Adrenal gland (tissue), 12 donors: Measurements from ENCODE around the gene INPP4B. TPM values are rescaled to one million over a fixed set of nuclear protein-coding genes. Genes with fewer than 3 reads are reported as not detected.
A peak's percentile ranks its signal among the peaks of the same experiment; 100 is the strongest.

Experiments
- DNase-seq, 7 donors: peaks; one replicate each; pipeline ENCODE4 v3.0.0-alpha.2; 2019 to 2020
- H3K27ac ChIP-seq, 5 donors: fragments of 200-600 bp; sonication (generic) in 4 of 5; 1 replicate in 3 of 5; 2 replicates in 2 of 5; pipeline versions ENCODE4 v1.5.1 to v1.8.0; 2016 to 2020; ENCODE audit warnings: mild to moderate bottlenecking in 1 of 5
- H3K27me3 ChIP-seq: fragments of 200-600 bp; 2 replicates; pipeline ENCODE4 v1.8.0; 2021
- H3K36me3 ChIP-seq, 2 donors: fragments of 200-600 bp; replicated peaks in 1 of 2; 1 replicate in 1 of 2; 2 replicates in 1 of 2; pipeline versions ENCODE4 v1.5.1 to v1.8.0; 2018 to 2022
- H3K4me1 ChIP-seq, 2 donors: fragments of 200-600 bp; replicated peaks in 1 of 2; 1 replicate in 1 of 2; 2 replicates in 1 of 2; pipeline versions ENCODE4 v1.5.1 to v1.8.0; 2018 to 2021
- H3K4me3 ChIP-seq, 4 donors: fragments of 200-600 bp; sonication (generic) in 3 of 4; one replicate each; pipeline ENCODE4 v1.5.1; 2016 to 2018
- H3K9me3 ChIP-seq, 3 donors: fragments of 200-600 bp; sonication (generic) in 1 of 3; replicated peaks in 1 of 3; 1 replicate in 2 of 3; 2 replicates in 1 of 3; pipeline versions ENCODE4 v1.5.1 to v1.8.0; 2016 to 2021
- POLR2A ChIP-seq, 2 donors: fragments of 450-650 bp; IDR thresholded peaks; one replicate each; pipeline ENCODE4 v1.6.1; 2017; ENCODE audit warnings: antibody characterized with exemption in 2 of 2, mild to moderate bottlenecking in 2 of 2, moderate library complexity in 1 of 2
- WGBS, 4 donors: extraction: QIAGEN DNeasy Blood & Tissue Kit in 2 of 4; methylation state at CpG; one replicate each; pipeline versions ENCODE4 v1.1.5 to v1.1.7; 2013 to 2017; 5-methylcytosine and 5-hydroxymethylcytosine counted together
- intact Hi-C, 2 donors: fragments of 100-400 bp; cut with DNase I; formaldehyde crosslinking; loops; one replicate each; pipeline versions ENCODE4 v1.14.1 to v1.15.0; 2022 to 2023
- polyA plus RNA-seq, 3 donors: library from polyadenylated mRNA; stranded (reverse); fragments of 200-250 nt in 2 of 3; fragments of 350-450 nt in 1 of 3; fragmentation: Illumina TruSeq in 1 of 3; extraction: RNeasy Lipid Tissue Mini Kit (QIAGEN cat#74804) in 1 of 3; gene quantifications; one replicate each; pipeline ENCODE4 v1.2.3, GENCODE V29; 2013 to 2014
- total RNA-seq, 9 donors: library from RNA; depleted of rRNA in 4 of 9; stranded (reverse); fragments of >200 nt in 4 of 9; fragments of 120-200 nt in 1 of 9; fragmentation: NEBNext Ultra II Directional in 1 of 9; extraction: Animal tissue kit (Norgen Biotek cat#: 25700) in 1 of 9; gene quantifications; one replicate each; pipeline versions ENCODE4 v1.1.0 to v1.2.4, GENCODE V29; 2013 to 2023
- TF ChIP-seq, protein P1 (sequence below), 6 experiments: fragments of 450-650 bp in 4 of 6; fragments of 200-600 bp in 2 of 6; sonication (generic) in 1 of 6; IDR thresholded peaks; 1 replicate in 5 of 6; 2 replicates in 1 of 6; pipeline versions ENCODE4 v1.5.1 to v1.8.0; 2016 to 2021; ENCODE audit warnings: antibody characterized with exemption in 6 of 6, mild to moderate bottlenecking in 2 of 6, moderate library complexity in 1 of 6
- donor health status: healthy with polysubstance abuse.
- donor health status: Bipolar disorder and iron deficiency.
- donor health status: DM: yes; HTN: yes; CAD: no.
- donor health status: DM: no; HTN: no; CAD: no.
- donor health status: DM: no; HTN: no; CAD: no.
- donor health status: DM: yes; HTN: yes; CAD: no.

The INPP4B gene
- total and polyA plus RNA-seq, 12 donors, result 2.2 to 21.6 (median 11.8) TPM

DNA sequence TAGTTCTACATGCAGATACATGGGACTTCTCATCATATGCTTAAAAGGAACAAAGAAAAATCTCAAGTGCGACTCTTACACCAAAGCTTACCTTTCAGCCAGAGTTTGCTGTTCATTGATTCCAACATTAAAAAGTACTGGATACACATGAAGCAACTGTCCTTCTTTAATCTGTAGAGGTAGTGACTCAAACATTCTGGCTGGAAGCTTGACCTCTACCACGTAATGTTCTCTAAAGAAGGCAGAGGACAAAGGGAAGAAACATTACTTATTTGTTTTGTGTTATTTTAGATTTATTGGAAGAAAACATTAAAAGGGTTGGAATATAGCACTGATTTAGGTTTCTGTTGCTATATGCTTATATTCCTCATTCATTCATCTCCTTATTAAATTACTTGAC lies 733.6 kb downstream of the INPP4B start:
- Histone ChIP-seq H3K4me1 (peaks cover 0 to 11% of the 10 kb centered on the region in 2 donors), H3K27ac (no peak overlapping the region), H3K27me3 (no peaks in the 10 kb centered on the region), H3K4me3 (no peak overlapping the region), H3K36me3 (no peaks in the 10 kb centered on the region), H3K9me3 (no peaks in the 10 kb centered on the region)
- intact Hi-C loops, result no loop called here
- TF ChIP-seq POLR2A (IDR thresholded peaks at IDR 0.05), result no peak
- TF ChIP-seq, protein P1, sequence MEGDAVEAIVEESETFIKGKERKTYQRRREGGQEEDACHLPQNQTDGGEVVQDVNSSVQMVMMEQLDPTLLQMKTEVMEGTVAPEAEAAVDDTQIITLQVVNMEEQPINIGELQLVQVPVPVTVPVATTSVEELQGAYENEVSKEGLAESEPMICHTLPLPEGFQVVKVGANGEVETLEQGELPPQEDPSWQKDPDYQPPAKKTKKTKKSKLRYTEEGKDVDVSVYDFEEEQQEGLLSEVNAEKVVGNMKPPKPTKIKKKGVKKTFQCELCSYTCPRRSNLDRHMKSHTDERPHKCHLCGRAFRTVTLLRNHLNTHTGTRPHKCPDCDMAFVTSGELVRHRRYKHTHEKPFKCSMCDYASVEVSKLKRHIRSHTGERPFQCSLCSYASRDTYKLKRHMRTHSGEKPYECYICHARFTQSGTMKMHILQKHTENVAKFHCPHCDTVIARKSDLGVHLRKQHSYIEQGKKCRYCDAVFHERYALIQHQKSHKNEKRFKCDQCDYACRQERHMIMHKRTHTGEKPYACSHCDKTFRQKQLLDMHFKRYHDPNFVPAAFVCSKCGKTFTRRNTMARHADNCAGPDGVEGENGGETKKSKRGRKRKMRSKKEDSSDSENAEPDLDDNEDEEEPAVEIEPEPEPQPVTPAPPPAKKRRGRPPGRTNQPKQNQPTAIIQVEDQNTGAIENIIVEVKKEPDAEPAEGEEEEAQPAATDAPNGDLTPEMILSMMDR (IDR thresholded peaks at IDR 0.05), result no peak
- DNase-seq, result peak in 2 of 7 donors; percentile 32 to 34
- 52 to 60% (median 58%) methylated on average over 2 of the region's 2 CpGs for whole genome bisulfite sequencing, 4 donors

DNA sequence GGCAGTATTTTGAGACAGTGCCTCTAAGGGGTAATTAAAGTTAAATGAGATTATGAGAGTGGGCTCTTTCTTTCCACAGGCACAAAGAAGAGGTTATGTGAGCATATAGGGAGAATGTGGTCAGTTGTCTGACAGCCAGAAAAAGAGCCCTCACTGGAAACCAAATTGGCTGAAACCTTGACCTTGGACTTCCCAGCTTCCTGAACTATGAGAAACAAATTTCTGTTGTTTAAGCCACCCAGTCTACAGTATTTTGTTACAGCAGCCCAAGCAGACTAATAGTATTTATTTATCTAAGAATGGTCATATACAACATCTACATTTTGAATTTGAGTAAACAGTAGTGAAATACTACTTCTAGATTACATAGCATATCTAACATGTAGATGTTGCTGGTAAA lies 736.0 kb downstream of the INPP4B start:
- Histone ChIP-seq H3K27ac (no peak overlapping the region), H3K4me3 (no peak overlapping the region), H3K27me3 (no peaks in the 10 kb centered on the region), H3K36me3 (no peaks in the 10 kb centered on the region), H3K4me1 (peaks cover 0 to 11% of the 10 kb centered on the region in 2 donors), H3K9me3 (no peaks in the 10 kb centered on the region)
- intact Hi-C loops, result no loop called here
- DNase-seq, result peak in 1 of 7 donors; percentile 31
- TF ChIP-seq, protein P1 (IDR thresholded peaks at IDR 0.05), result no peak
- no peak for TF ChIP-seq POLR2A (IDR thresholded peaks at IDR 0.05)

DNA sequence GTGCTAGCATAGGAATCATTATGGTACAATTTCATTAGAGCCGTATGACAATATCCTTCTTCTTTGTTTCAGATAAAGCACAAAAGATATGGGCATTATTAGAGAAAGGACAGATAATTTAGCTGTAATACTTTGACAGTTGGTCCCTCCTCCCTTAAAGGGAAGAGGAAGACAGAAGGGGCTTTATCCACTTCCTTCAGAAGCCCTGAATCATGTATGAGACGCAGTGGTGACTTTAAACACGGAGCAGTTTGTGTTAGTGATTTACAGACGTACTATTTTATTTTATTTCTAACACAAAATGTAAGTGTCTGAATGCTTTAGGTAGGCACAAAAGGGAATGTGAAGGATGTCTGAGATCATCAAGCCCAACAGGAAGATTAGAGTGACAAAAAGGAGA lies 742.1 kb downstream of the INPP4B start:
- Histone ChIP-seq H3K9me3 (no peaks in the 10 kb centered on the region), H3K4me3 (no peak overlapping the region), H3K27me3 (no peaks in the 10 kb centered on the region), H3K27ac (no peak overlapping the region), H3K4me1 (no peaks in the 10 kb centered on the region), H3K36me3 (no peaks in the 10 kb centered on the region)
- intact Hi-C loops, result no loop called here
- TF ChIP-seq, protein P1 (IDR thresholded peaks at IDR 0.05), result no peak
- no peak for TF ChIP-seq POLR2A (IDR thresholded peaks at IDR 0.05)
- WGBS, 4 donors, result 77 to 87% (median 82%) methylated on average over 4 of the region's 4 CpGs
- DNase-seq, result no peak

DNA sequence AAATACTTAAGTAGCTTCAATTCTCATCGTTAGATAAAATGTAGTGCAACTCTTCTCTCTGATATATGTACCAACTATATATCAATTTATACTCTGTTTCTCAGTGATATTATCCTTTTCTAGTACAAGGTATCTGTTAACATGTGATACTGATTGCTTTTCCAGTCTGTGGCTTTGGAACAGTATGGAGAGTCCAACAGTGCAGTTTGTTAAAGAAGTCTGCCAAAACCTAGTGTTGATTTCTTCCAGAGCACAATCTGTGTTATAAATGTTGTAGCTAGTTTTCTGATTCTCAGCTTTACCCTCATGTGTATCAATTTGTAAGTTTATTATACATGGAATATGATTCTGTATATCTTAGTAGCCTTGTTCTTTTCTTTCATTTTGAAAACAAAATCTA lies 744.7 kb downstream of the INPP4B start:
- Histone ChIP-seq H3K9me3 (no peaks in the 10 kb centered on the region), H3K4me1 (no peaks in the 10 kb centered on the region), H3K4me3 (no peak overlapping the region), H3K27me3 (no peaks in the 10 kb centered on the region), H3K36me3 (no peaks in the 10 kb centered on the region), H3K27ac (no peak overlapping the region)
- no peak for DNase-seq
- WGBS, 4 donors, result 87 to 100% (median 94%) methylated on average over 1 of the region's 1 CpG
- intact Hi-C loops, result no loop called here
- no peak for TF ChIP-seq POLR2A (IDR thresholded peaks at IDR 0.05)
- TF ChIP-seq, protein P1 (IDR thresholded peaks at IDR 0.05), result no peak
